HEK293 (cell line): ENCODE measurements around the gene SHC3.

ENCODE experiments used
- HOXA7 ChIP-seq: sonication (generic); formaldehyde crosslinking; IDR thresholded peaks from 2 replicates; pipeline ENCODE4 v1.8.1; 2022; ENCODE audit warnings: missing genetic modification reagents, borderline replicate concordance
- ZBTB1 ChIP-seq: fragments of 450-650 bp; formaldehyde crosslinking; IDR thresholded peaks from 2 replicates; pipeline ENCODE4 v1.5.1; 2016; ENCODE audit warnings: missing biosample characterization, missing genetic modification characterization
- ZBTB7A ChIP-seq: fragments of 450-650 bp; formaldehyde crosslinking; IDR thresholded peaks from 2 replicates; pipeline ENCODE4 v1.5.1; 2016; ENCODE audit warnings: low read depth, missing biosample characterization, missing genetic modification characterization
- ZFP41 ChIP-seq: fragments of 450-650 bp; formaldehyde crosslinking; IDR thresholded peaks from 2 replicates; pipeline ENCODE4 v1.5.1; 2016; ENCODE audit warnings: missing biosample characterization, missing genetic modification characterization, borderline replicate concordance
- ZNF146 ChIP-seq: fragments of 450-650 bp; formaldehyde crosslinking; IDR thresholded peaks from 2 replicates; pipeline ENCODE4 v1.5.1; 2016; ENCODE audit warnings: missing biosample characterization, missing genetic modification characterization
- ZNF274 ChIP-seq, 2 experiments: fragments of 200-500 bp in 1 of 2; fragments of 450-650 bp in 1 of 2; sonication (Bioruptor generic) in 1 of 2; formaldehyde crosslinking in 1 of 2; IDR thresholded peaks; 2 replicates each; pipeline versions ENCODE4 v1.5.1 to v1.6.1; 2014 to 2016; ENCODE audit warnings: borderline replicate concordance in 1 of 2, inconsistent platforms in 1 of 2, low read length in 1 of 2, missing biosample characterization in 1 of 2, missing genetic modification characterization in 1 of 2
- ZNF324 ChIP-seq: fragments of 450-650 bp; formaldehyde crosslinking; IDR thresholded peaks from 2 replicates; pipeline ENCODE4 v1.5.1; 2016; ENCODE audit warnings: missing biosample characterization, missing genetic modification characterization
- ZNF341 ChIP-seq: fragments of 450-650 bp; formaldehyde crosslinking; IDR thresholded peaks from 2 replicates; pipeline ENCODE4; 2016; ENCODE audit warnings: low read depth, missing biosample characterization, missing genetic modification characterization
- ZNF433 ChIP-seq: fragments of 450-650 bp; formaldehyde crosslinking; IDR thresholded peaks from 2 replicates; pipeline ENCODE4 v1.5.1; 2016; ENCODE audit warnings: missing biosample characterization, missing genetic modification characterization, low read depth
- TF ChIP-seq, protein P1 (sequence below): fragments of 450-650 bp; formaldehyde crosslinking; IDR thresholded peaks from 2 replicates; pipeline ENCODE4 v1.5.1; 2016; ENCODE audit warnings: missing biosample characterization, missing genetic modification characterization
- TF ChIP-seq, protein P2 (sequence below): fragments of 450-650 bp; formaldehyde crosslinking; IDR thresholded peaks from 2 replicates; pipeline ENCODE4 v1.5.1; 2016; ENCODE audit warnings: missing biosample characterization, missing genetic modification characterization
- TF ChIP-seq, protein P3 (sequence below): fragments of 450-650 bp; formaldehyde crosslinking; IDR thresholded peaks from 2 replicates; pipeline ENCODE4 v1.5.1; 2016; ENCODE audit warnings: missing biosample characterization, missing genetic modification characterization, low read depth
- TF ChIP-seq, protein P4 (sequence below): fragments of 450-650 bp; formaldehyde crosslinking; IDR thresholded peaks from 2 replicates; pipeline ENCODE4 v1.5.1; 2016; ENCODE audit warnings: missing biosample characterization, missing genetic modification characterization, low read depth
- TF ChIP-seq, protein P5 (sequence below): fragments of 450-650 bp; formaldehyde crosslinking; IDR thresholded peaks from 2 replicates; pipeline ENCODE4 v1.5.1; 2016; ENCODE audit warnings: missing biosample characterization, missing genetic modification characterization

DNA sequence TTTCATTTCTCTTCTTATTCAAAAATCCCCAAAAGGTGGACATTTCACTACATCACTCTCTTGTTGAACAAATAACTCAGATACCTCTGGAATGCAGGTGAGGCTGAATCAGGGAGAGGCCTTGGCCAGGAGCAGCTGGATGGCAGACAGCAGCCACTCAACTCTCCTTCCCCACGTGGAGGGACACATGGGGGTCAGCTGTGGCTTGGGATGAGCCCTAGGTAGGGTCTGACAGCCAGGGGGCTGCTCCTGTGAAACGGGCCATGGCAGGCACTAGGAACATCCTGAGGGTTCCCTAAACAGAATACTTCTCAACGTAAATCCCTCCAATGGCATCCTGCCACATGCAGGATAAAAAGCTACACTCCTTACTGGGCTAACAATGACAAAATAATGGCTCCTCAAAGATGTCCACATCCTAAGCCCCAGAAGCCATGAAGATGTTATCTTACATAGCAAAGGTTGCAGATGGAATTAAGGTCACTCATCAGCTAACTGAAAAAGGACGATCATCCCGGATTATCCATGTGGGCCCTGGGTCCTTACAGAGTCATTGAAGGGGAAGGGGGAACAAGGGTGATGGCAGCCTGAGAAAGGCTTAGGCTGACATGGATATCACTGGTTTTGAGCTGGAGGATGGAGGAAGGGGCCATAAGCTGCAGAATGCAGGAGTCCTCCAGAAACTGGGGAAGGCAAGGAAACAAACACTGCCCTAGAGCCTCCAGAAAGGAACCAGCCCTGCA, 218.7 kb downstream of the SHC3 start:
- TF ChIP-seq, protein P1, sequence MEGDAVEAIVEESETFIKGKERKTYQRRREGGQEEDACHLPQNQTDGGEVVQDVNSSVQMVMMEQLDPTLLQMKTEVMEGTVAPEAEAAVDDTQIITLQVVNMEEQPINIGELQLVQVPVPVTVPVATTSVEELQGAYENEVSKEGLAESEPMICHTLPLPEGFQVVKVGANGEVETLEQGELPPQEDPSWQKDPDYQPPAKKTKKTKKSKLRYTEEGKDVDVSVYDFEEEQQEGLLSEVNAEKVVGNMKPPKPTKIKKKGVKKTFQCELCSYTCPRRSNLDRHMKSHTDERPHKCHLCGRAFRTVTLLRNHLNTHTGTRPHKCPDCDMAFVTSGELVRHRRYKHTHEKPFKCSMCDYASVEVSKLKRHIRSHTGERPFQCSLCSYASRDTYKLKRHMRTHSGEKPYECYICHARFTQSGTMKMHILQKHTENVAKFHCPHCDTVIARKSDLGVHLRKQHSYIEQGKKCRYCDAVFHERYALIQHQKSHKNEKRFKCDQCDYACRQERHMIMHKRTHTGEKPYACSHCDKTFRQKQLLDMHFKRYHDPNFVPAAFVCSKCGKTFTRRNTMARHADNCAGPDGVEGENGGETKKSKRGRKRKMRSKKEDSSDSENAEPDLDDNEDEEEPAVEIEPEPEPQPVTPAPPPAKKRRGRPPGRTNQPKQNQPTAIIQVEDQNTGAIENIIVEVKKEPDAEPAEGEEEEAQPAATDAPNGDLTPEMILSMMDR (tag by site-specific recombination), result no peak
- TF ChIP-seq ZNF341 (tag by site-specific recombination), result no peak
- no peak for TF ChIP-seq ZNF146 (tag by site-specific recombination)
- TF ChIP-seq, protein P2, sequence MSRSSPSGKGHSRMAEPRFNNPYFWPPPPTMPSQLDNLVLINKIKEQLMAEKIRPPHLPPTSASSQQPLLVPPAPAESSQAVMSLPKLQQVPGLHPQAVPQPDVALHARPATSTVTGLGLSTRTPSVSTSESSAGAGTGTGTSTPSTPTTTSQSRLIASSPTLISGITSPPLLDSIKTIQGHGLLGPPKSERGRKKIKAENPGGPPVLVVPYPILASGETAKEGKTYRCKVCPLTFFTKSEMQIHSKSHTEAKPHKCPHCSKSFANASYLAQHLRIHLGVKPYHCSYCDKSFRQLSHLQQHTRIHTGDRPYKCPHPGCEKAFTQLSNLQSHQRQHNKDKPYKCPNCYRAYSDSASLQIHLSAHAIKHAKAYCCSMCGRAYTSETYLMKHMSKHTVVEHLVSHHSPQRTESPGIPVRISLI (tag by site-specific recombination), result no peak
- no peak for TF ChIP-seq ZBTB7A
- TF ChIP-seq ZNF274 (IDR thresholded peaks at IDR 0.05; ENCODE audit: low read length), result no peak
- no peak for TF ChIP-seq ZNF274 (tag by site-specific recombination; IDR thresholded peaks at IDR 0.05; ENCODE audit: borderline replicate concordance)
- TF ChIP-seq, protein P3, sequence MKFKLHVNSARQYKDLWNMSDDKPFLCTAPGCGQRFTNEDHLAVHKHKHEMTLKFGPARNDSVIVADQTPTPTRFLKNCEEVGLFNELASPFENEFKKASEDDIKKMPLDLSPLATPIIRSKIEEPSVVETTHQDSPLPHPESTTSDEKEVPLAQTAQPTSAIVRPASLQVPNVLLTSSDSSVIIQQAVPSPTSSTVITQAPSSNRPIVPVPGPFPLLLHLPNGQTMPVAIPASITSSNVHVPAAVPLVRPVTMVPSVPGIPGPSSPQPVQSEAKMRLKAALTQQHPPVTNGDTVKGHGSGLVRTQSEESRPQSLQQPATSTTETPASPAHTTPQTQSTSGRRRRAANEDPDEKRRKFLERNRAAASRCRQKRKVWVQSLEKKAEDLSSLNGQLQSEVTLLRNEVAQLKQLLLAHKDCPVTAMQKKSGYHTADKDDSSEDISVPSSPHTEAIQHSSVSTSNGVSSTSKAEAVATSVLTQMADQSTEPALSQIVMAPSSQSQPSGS (tag by site-specific recombination), result no peak
- TF ChIP-seq, protein P4, sequence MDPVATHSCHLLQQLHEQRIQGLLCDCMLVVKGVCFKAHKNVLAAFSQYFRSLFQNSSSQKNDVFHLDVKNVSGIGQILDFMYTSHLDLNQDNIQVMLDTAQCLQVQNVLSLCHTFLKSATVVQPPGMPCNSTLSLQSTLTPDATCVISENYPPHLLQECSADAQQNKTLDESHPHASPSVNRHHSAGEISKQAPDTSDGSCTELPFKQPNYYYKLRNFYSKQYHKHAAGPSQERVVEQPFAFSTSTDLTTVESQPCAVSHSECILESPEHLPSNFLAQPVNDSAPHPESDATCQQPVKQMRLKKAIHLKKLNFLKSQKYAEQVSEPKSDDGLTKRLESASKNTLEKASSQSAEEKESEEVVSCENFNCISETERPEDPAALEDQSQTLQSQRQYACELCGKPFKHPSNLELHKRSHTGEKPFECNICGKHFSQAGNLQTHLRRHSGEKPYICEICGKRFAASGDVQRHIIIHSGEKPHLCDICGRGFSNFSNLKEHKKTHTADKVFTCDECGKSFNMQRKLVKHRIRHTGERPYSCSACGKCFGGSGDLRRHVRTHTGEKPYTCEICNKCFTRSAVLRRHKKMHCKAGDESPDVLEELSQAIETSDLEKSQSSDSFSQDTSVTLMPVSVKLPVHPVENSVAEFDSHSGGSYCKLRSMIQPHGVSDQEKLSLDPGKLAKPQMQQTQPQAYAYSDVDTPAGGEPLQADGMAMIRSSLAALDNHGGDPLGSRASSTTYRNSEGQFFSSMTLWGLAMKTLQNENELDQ, result no peak
- TF ChIP-seq HOXA7 (CRISPR knock-in tag), result no peak
- TF ChIP-seq, protein P5, sequence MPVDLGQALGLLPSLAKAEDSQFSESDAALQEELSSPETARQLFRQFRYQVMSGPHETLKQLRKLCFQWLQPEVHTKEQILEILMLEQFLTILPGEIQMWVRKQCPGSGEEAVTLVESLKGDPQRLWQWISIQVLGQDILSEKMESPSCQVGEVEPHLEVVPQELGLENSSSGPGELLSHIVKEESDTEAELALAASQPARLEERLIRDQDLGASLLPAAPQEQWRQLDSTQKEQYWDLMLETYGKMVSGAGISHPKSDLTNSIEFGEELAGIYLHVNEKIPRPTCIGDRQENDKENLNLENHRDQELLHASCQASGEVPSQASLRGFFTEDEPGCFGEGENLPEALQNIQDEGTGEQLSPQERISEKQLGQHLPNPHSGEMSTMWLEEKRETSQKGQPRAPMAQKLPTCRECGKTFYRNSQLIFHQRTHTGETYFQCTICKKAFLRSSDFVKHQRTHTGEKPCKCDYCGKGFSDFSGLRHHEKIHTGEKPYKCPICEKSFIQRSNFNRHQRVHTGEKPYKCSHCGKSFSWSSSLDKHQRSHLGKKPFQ (tag by site-specific recombination), result no peak
- no peak for TF ChIP-seq ZNF324 (tag by site-specific recombination)
- TF ChIP-seq ZBTB1 (tag by site-specific recombination), result no peak
- TF ChIP-seq ZNF433 (tag by site-specific recombination), result no peak
- TF ChIP-seq ZFP41, result no peak
